Keratinocyte (primary cell): ENCODE data around the gene CCR5AS.

Experiments
- DNase-seq: peaks from one replicate; pipeline ENCODE4 v3.0.0-alpha.2; 2011; ENCODE audit warnings: low read depth, missing footprints, low spot score
- FAIRE-seq: peaks from 2 replicates; lab custom pipeline; 2011; peaks lifted over from hg19 to GRCh38; lab: Jason Lieb, UNC
- H2AFZ ChIP-seq: 2 replicates; pipeline ENCODE4 v1.6.0; 2012; ENCODE audit warnings: low read length, control low read depth, inconsistent platforms; ENCODE audit not compliant: control insufficient read depth
- H3K27ac ChIP-seq: 2 replicates; pipeline ENCODE4 v1.5.1; 2011; ENCODE audit warnings: low read length; ENCODE audit not compliant: control insufficient read depth, insufficient read depth
- H3K27me3 ChIP-seq: 3 replicates; pipeline ENCODE4 v1.6.0; 2011; ENCODE audit warnings: low read length; ENCODE audit not compliant: control insufficient read depth, insufficient read depth; ENCODE audit errors: extremely low read depth
- H3K36me3 ChIP-seq, 2 experiments: 2 replicates in 1 of 2; 3 replicates in 1 of 2; pipeline ENCODE4 v1.5.1; 2011; ENCODE audit warnings: low read length in 2 of 2, mild to moderate bottlenecking in 1 of 2; ENCODE audit not compliant: control insufficient read depth in 2 of 2, insufficient read depth in 2 of 2; ENCODE audit errors: extremely low read depth in 1 of 2
- H3K4me1 ChIP-seq: 3 replicates; pipeline ENCODE4 v1.5.1; 2011; ENCODE audit warnings: low read length; ENCODE audit not compliant: control insufficient read depth, insufficient read depth; ENCODE audit errors: extremely low read depth
- H3K4me2 ChIP-seq: 3 replicates; pipeline ENCODE4 v1.6.0; 2011; ENCODE audit warnings: low read depth, low read length; ENCODE audit not compliant: control insufficient read depth, insufficient read depth; ENCODE audit errors: extremely low read depth
- H3K4me3 ChIP-seq, 3 experiments: fragments of 200-600 bp in 1 of 3; sonication (generic) in 1 of 3; 2 replicates in 2 of 3; 3 replicates in 1 of 3; pipeline ENCODE4 v1.5.1; 2011 to 2016; ENCODE audit warnings: low read length in 3 of 3, mild to moderate bottlenecking in 3 of 3, control low read depth in 2 of 3, inconsistent platforms in 1 of 3, low read depth in 1 of 3, mixed read lengths in 1 of 3, mixed run types in 1 of 3, moderate library complexity in 1 of 3; ENCODE audit not compliant: control insufficient read depth in 2 of 3, insufficient read depth in 2 of 3; ENCODE audit errors: extremely low read depth in 1 of 3
- H3K79me2 ChIP-seq: 2 replicates; pipeline ENCODE4 v1.6.0; 2012; ENCODE audit warnings: low read length; ENCODE audit not compliant: control insufficient read depth, insufficient read depth
- H3K9ac ChIP-seq: 3 replicates; pipeline ENCODE4 v1.6.0; 2011; ENCODE audit warnings: low read length; ENCODE audit not compliant: control insufficient read depth, insufficient read depth; ENCODE audit errors: extremely low read depth
- H3K9me1 ChIP-seq: 3 replicates; pipeline ENCODE4 v1.6.0; 2011; ENCODE audit warnings: low read length; ENCODE audit not compliant: control insufficient read depth, insufficient read depth; ENCODE audit errors: extremely low read depth
- H3K9me3 ChIP-seq: 2 replicates; pipeline ENCODE4 v1.5.1; 2012; ENCODE audit warnings: low read depth, low read length; ENCODE audit not compliant: control insufficient read depth
- H4K20me1 ChIP-seq: 3 replicates; pipeline ENCODE4 v1.6.0; 2011; ENCODE audit warnings: low read length; ENCODE audit not compliant: control insufficient read depth, insufficient read depth; ENCODE audit errors: extremely low read depth
- EZH2 ChIP-seq: IDR thresholded peaks from one replicate; pipeline ENCODE4 v1.6.1; 2012; ENCODE audit warnings: inconsistent platforms, mild to moderate bottlenecking, low read length, moderate library complexity
- dilution Hi-C: fragments of 300-500 bp; cut with MboI; formaldehyde crosslinking; loops from one replicate; pipeline ENCODE4 v1.7.0; 2020; ENCODE audit warnings: low sequenced_read_pairs; ENCODE audit not compliant: extremely low pct_ligation_motif_present
- TF ChIP-seq, protein P1 (sequence below), 3 experiments: IDR thresholded peaks in 1 of 3; conservative IDR thresholded peaks in 1 of 3; optimal IDR thresholded peaks in 1 of 3; 2 replicates in 2 of 3; 3 replicates in 1 of 3; pipeline versions ENCODE3 to v1.5.1; 2011; ENCODE audit warnings: low read length in 3 of 3, mild to moderate bottlenecking in 3 of 3, moderate library complexity in 2 of 3, control low read depth in 1 of 3, inconsistent platforms in 1 of 3; ENCODE audit not compliant: insufficient read depth in 2 of 3; ENCODE audit errors: extremely low read depth in 1 of 3

Gene CCR5AS

DNA sequence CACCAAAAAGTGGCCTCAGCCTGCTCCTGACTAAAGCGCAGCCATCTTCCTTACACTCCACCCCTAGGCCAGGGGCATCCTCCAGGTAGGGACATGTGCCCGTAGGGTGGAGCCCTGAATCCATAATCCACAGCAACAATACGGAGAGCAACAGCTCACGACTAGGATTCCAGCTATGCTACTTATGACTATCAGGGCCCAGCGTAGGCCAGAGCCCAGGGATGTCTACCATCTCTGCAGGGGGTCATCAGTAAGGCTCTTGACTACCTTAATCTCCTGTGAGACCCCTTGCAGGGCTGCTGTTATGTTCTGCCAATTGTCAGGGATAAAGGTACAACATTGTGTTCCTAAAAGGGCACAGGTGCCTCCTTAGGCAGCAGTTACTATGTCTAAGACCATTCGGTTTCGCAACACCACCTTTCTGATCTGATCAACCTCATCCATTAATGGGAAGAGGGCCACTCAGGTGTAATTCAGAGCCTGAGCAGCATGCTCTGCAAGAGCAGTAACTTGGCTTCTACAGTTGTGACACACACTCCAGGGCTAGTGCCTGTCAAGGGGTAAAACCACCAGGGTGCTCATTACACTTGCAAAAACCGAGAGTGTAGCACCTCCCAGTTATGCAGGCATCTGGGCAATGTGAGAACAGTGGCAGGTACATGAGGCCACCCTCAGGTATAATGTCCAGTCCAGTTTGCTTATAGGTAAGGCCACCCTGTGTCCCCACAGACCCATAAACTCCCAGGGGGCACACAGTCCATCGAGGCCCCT, 11.2 kb upstream of the CCR5AS start:
- Histone ChIP-seq H4K20me1 (no peaks in the 10 kb centered on the region), H3K27ac (no peak overlapping the region), H3K4me1 (peaks cover 8% of the 10 kb centered on the region), H2AFZ (no peak overlapping the region), H3K4me3 (no peak overlapping the region), H3K9ac (no peak overlapping the region), H3K9me3 (no peaks in the 10 kb centered on the region), H3K27me3 (no peaks in the 10 kb centered on the region), H3K36me3 (no peaks in the 10 kb centered on the region), H3K79me2 (no peaks in the 10 kb centered on the region), H3K4me2 (no peak overlapping the region), H3K9me1 (no peaks in the 10 kb centered on the region)
- no peak for DNase-seq
- no peak for TF ChIP-seq EZH2
- TF ChIP-seq, protein P1, sequence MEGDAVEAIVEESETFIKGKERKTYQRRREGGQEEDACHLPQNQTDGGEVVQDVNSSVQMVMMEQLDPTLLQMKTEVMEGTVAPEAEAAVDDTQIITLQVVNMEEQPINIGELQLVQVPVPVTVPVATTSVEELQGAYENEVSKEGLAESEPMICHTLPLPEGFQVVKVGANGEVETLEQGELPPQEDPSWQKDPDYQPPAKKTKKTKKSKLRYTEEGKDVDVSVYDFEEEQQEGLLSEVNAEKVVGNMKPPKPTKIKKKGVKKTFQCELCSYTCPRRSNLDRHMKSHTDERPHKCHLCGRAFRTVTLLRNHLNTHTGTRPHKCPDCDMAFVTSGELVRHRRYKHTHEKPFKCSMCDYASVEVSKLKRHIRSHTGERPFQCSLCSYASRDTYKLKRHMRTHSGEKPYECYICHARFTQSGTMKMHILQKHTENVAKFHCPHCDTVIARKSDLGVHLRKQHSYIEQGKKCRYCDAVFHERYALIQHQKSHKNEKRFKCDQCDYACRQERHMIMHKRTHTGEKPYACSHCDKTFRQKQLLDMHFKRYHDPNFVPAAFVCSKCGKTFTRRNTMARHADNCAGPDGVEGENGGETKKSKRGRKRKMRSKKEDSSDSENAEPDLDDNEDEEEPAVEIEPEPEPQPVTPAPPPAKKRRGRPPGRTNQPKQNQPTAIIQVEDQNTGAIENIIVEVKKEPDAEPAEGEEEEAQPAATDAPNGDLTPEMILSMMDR (optimal IDR thresholded peaks at IDR 0.05 in 1 of 3, IDR thresholded peaks at IDR 0.05 in 1 of 3, conservative IDR thresholded peaks at IDR 0.05 in 1 of 3; ENCODE audit: extremely low read depth in 1 of 3, insufficient read depth in 2 of 3, low read length in 3 of 3): no peak
- dilution Hi-C loops: no loop called here
- FAIRE-seq: no peak

DNA sequence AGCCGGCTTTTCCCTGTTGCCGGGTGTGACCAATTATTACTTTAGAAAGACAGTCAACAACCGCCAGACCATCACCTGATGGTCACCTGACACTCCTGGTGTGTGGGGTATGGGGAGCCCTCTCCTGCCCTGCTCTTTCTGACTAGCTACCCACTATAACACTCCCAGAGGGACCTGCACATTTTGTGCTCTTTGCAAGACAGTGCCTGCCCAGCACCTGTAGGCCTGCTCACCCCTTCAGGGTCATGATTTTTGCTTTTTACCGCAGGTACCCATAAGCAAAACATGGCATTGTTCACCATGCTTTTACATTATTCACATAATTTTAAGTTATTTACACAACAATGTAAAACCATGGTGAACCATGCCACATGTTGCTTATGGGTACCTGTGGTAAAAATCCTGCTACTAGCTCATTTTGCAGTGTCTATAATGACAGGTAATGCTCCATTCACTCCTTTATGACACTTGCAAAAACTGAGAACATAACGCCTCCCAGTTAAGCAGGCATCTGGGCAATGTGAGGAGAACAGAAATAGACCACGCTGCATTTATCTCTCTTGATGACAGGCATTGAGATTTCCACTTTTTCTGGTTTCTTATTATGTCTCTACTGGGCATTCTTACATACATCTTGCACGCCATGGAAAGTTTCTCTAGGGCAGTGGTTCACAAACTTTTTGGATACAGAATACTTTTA, 10.1 kb upstream of the CCR5AS start:
- H3K9me3 ChIP-seq: no peaks in the 10 kb centered on the region
- no peak overlapping the region for H3K9ac ChIP-seq
- no peak overlapping the region for H2AFZ ChIP-seq
- H3K27ac ChIP-seq: no peak overlapping the region
- dilution Hi-C loops: no loop called here
- no peak overlapping the region for H3K4me2 ChIP-seq
- no peak overlapping the region for H3K4me3 ChIP-seq
- no peaks in the 10 kb centered on the region for H3K9me1 ChIP-seq
- H3K36me3 ChIP-seq: no peaks in the 10 kb centered on the region
- FAIRE-seq (no peak), DNase-seq (no peak)
- H3K79me2 ChIP-seq: no peaks in the 10 kb centered on the region
- no peaks in the 10 kb centered on the region for H4K20me1 ChIP-seq
- no peaks in the 10 kb centered on the region for H3K27me3 ChIP-seq
- no peaks in the 10 kb centered on the region for H3K4me1 ChIP-seq
- TF ChIP-seq, protein P1 (optimal IDR thresholded peaks at IDR 0.05 in 1 of 3, IDR thresholded peaks at IDR 0.05 in 1 of 3, conservative IDR thresholded peaks at IDR 0.05 in 1 of 3; ENCODE audit: extremely low read depth in 1 of 3, insufficient read depth in 2 of 3, low read length in 3 of 3): no peak
- no peak for TF ChIP-seq EZH2
